ENCODE results near the gene TMEM255A. TPM values are rescaled to one million over a fixed set of nuclear protein-coding genes. Genes with fewer than 3 reads are reported as not detected.

TMEM255A gene
- total and polyA plus RNA-seq, 2 donors from 2014 or later = 1.2 to 2.8 TPM

GRCh38 chrX:120281761-120282160 is 29.5 kb downstream of the TMEM255A start:
- no peak for TF ChIP-seq CTCF (IDR thresholded peaks at IDR 0.05; ENCODE audit: borderline replicate concordance, extremely low read depth, insufficient read depth)
- Histone ChIP-seq H3K27me3 (ENCODE audit: control insufficient read depth, insufficient read depth, low read length) (no peaks in the 10 kb centered on the region), H3K9me3 (ENCODE audit: control insufficient read depth in 2 of 3, insufficient read depth in 1 of 3, low read length in 3 of 3) (no peaks in the 10 kb centered on the region), H3K36me3 (ENCODE audit: control insufficient read depth in 2 of 3, insufficient read depth in 3 of 3, low read length in 3 of 3) (no peaks in the 10 kb centered on the region), H3K27ac (ENCODE audit: low read depth in 2 of 2, low read length in 2 of 2) (no peak overlapping the region), H3K4me1 (ENCODE audit: control insufficient read depth in 2 of 3, insufficient read depth in 2 of 3, low read depth in 1 of 3, low read length in 3 of 3) (no peaks in the 10 kb centered on the region), H3K9ac (ENCODE audit: low read length in 3 of 3) (no peak overlapping the region), H3K4me3 (ENCODE audit: low read length in 3 of 3) (no peak overlapping the region)
- no peak for FAIRE-seq
- DNase-seq = no peak
- intact Hi-C loops (cut with DNase I) = no loop called here

GRCh38 chrX:120281021-120281624 is 30.1 kb downstream of the TMEM255A start:
- no peak overlapping the region for H3K27ac ChIP-seq (ENCODE audit: low read depth in 2 of 2, low read length in 2 of 2)
- no peak overlapping the region for H3K4me3 ChIP-seq (ENCODE audit: low read length in 3 of 3)
- no peaks in the 10 kb centered on the region for H3K4me1 ChIP-seq (ENCODE audit: control insufficient read depth in 2 of 3, insufficient read depth in 2 of 3, low read depth in 1 of 3, low read length in 3 of 3)
- H3K9ac ChIP-seq (ENCODE audit: low read length in 3 of 3) = no peak overlapping the region
- H3K36me3 ChIP-seq (ENCODE audit: control insufficient read depth in 2 of 3, insufficient read depth in 3 of 3, low read length in 3 of 3) = no peaks in the 10 kb centered on the region
- FAIRE-seq = no peak
- TF ChIP-seq CTCF (IDR thresholded peaks at IDR 0.05; ENCODE audit: borderline replicate concordance, extremely low read depth, insufficient read depth) = no peak
- H3K27me3 ChIP-seq (ENCODE audit: control insufficient read depth, insufficient read depth, low read length) = no peaks in the 10 kb centered on the region
- H3K9me3 ChIP-seq (ENCODE audit: control insufficient read depth in 2 of 3, insufficient read depth in 1 of 3, low read length in 3 of 3) = no peaks in the 10 kb centered on the region
- DNase-seq = no peak
- intact Hi-C loops (cut with DNase I) = no loop called here

- FAIRE-seq (no peak), DNase-seq (no peak)
- TF ChIP-seq CTCF (IDR thresholded peaks at IDR 0.05; ENCODE audit: borderline replicate concordance, extremely low read depth, insufficient read depth) = no peak
- Histone ChIP-seq H3K27me3 (ENCODE audit: control insufficient read depth, insufficient read depth, low read length) (no peaks in the 10 kb centered on the region), H3K4me3 (ENCODE audit: low read length in 3 of 3) (no peak overlapping the region), H3K36me3 (ENCODE audit: control insufficient read depth in 2 of 3, insufficient read depth in 3 of 3, low read length in 3 of 3) (no peaks in the 10 kb centered on the region), H3K9ac (ENCODE audit: low read length in 3 of 3) (no peak overlapping the region), H3K9me3 (ENCODE audit: control insufficient read depth in 2 of 3, insufficient read depth in 1 of 3, low read length in 3 of 3) (no peaks in the 10 kb centered on the region), H3K27ac (ENCODE audit: low read depth in 2 of 2, low read length in 2 of 2) (no peak overlapping the region), H3K4me1 (ENCODE audit: control insufficient read depth in 2 of 3, insufficient read depth in 2 of 3, low read depth in 1 of 3, low read length in 3 of 3) (no peaks in the 10 kb centered on the region)
- intact Hi-C loops (cut with DNase I) = no loop called here
Measured at GRCh38 chrX:120274958-120275357, 36.3 kb downstream of the TMEM255A start.

GRCh38 chrX:120274145-120274544 is 37.1 kb downstream of the TMEM255A start:
- Histone ChIP-seq H3K36me3 (ENCODE audit: control insufficient read depth in 2 of 3, insufficient read depth in 3 of 3, low read length in 3 of 3) (no peaks in the 10 kb centered on the region), H3K4me1 (ENCODE audit: control insufficient read depth in 2 of 3, insufficient read depth in 2 of 3, low read depth in 1 of 3, low read length in 3 of 3) (no peaks in the 10 kb centered on the region), H3K9me3 (ENCODE audit: control insufficient read depth in 2 of 3, insufficient read depth in 1 of 3, low read length in 3 of 3) (no peaks in the 10 kb centered on the region), H3K9ac (ENCODE audit: low read length in 3 of 3) (no peak overlapping the region), H3K27me3 (ENCODE audit: control insufficient read depth, insufficient read depth, low read length) (no peaks in the 10 kb centered on the region), H3K4me3 (ENCODE audit: low read length in 3 of 3) (no peak overlapping the region), H3K27ac (ENCODE audit: low read depth in 2 of 2, low read length in 2 of 2) (no peak overlapping the region)
- no peak for TF ChIP-seq CTCF (IDR thresholded peaks at IDR 0.05; ENCODE audit: borderline replicate concordance, extremely low read depth, insufficient read depth)
- DNase-seq (no peak), FAIRE-seq (no peak)
- intact Hi-C loops (cut with DNase I) = no loop called here

Measured in kidney (tissue), 14 donors.